Measurements from ENCODE around the gene CIAO2B. TPM values are rescaled to one million over a fixed set of nuclear protein-coding genes. Genes with fewer than 3 reads are reported as not detected.

The CIAO2B gene
- total and polyA plus RNA-seq, 2 experiments from 2014 or later, result 92.4 to 181 TPM

- TF ChIP-seq NANOG (IDR thresholded peaks at IDR 0.05; ENCODE audit: borderline replicate concordance) (no peak), ZNF114 (CRISPR knock-in tag; IDR thresholded peaks at IDR 0.05) (no peak), STAT1 (IDR thresholded peaks at IDR 0.05; ENCODE audit: unreplicated experiment) (no peak), ZNF331 (CRISPR knock-in tag; IDR thresholded peaks at IDR 0.05; ENCODE audit: low read depth) (no peak), JUNB (IDR thresholded peaks at IDR 0.05; ENCODE audit: unreplicated experiment) (no peak), EZH2phosphoT487 (IDR thresholded peaks at IDR 0.05; ENCODE audit: unreplicated experiment) (no peak), POLR2AphosphoS5 (IDR thresholded peaks at IDR 0.05; ENCODE audit: low read depth) (no peak), CREB1 (CRISPR knock-in tag; IDR thresholded peaks at IDR 0.05; ENCODE audit: low read depth) (no peak)
- TF ChIP-seq, protein P1, sequence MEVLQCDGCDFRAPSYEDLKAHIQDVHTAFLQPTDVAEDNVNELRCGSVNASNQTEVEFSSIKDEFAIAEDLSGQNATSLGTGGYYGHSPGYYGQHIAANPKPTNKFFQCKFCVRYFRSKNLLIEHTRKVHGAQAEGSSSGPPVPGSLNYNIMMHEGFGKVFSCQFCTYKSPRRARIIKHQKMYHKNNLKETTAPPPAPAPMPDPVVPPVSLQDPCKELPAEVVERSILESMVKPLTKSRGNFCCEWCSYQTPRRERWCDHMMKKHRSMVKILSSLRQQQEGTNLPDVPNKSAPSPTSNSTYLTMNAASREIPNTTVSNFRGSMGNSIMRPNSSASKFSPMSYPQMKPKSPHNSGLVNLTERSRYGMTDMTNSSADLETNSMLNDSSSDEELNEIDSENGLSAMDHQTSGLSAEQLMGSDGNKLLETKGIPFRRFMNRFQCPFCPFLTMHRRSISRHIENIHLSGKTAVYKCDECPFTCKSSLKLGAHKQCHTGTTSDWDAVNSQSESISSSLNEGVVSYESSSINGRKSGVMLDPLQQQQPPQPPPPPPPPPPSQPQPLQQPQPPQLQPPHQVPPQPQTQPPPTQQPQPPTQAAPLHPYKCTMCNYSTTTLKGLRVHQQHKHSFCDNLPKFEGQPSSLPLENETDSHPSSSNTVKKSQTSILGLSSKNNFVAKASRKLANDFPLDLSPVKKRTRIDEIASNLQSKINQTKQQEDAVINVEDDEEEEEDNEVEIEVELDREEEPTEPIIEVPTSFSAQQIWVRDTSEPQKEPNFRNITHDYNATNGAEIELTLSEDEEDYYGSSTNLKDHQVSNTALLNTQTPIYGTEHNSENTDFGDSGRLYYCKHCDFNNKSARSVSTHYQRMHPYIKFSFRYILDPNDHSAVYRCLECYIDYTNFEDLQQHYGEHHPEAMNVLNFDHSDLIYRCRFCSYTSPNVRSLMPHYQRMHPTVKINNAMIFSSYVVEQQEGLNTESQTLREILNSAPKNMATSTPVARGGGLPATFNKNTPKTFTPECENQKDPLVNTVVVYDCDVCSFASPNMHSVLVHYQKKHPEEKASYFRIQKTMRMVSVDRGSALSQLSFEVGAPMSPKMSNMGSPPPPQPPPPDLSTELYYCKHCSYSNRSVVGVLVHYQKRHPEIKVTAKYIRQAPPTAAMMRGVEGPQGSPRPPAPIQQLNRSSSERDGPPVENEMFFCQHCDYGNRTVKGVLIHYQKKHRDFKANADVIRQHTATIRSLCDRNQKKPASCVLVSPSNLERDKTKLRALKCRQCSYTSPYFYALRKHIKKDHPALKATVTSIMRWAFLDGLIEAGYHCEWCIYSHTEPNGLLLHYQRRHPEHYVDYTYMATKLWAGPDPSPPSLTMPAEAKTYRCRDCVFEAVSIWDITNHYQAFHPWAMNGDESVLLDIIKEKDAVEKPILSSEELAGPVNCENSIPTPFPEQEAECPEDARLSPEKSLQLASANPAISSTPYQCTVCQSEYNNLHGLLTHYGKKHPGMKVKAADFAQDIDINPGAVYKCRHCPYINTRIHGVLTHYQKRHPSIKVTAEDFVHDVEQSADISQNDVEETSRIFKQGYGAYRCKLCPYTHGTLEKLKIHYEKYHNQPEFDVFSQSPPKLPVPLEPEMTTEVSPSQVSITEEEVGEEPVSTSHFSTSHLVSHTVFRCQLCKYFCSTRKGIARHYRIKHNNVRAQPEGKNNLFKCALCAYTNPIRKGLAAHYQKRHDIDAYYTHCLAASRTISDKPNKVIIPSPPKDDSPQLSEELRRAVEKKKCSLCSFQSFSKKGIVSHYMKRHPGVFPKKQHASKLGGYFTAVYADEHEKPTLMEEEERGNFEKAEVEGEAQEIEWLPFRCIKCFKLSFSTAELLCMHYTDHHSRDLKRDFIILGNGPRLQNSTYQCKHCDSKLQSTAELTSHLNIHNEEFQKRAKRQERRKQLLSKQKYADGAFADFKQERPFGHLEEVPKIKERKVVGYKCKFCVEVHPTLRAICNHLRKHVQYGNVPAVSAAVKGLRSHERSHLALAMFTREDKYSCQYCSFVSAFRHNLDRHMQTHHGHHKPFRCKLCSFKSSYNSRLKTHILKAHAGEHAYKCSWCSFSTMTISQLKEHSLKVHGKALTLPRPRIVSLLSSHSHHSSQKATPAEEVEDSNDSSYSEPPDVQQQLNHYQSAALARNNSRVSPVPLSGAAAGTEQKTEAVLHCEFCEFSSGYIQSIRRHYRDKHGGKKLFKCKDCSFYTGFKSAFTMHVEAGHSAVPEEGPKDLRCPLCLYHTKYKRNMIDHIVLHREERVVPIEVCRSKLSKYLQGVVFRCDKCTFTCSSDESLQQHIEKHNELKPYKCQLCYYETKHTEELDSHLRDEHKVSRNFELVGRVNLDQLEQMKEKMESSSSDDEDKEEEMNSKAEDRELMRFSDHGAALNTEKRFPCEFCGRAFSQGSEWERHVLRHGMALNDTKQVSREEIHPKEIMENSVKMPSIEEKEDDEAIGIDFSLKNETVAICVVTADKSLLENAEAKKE (CRISPR knock-in tag; IDR thresholded peaks at IDR 0.05), result no peak
- TF ChIP-seq, protein P2, sequence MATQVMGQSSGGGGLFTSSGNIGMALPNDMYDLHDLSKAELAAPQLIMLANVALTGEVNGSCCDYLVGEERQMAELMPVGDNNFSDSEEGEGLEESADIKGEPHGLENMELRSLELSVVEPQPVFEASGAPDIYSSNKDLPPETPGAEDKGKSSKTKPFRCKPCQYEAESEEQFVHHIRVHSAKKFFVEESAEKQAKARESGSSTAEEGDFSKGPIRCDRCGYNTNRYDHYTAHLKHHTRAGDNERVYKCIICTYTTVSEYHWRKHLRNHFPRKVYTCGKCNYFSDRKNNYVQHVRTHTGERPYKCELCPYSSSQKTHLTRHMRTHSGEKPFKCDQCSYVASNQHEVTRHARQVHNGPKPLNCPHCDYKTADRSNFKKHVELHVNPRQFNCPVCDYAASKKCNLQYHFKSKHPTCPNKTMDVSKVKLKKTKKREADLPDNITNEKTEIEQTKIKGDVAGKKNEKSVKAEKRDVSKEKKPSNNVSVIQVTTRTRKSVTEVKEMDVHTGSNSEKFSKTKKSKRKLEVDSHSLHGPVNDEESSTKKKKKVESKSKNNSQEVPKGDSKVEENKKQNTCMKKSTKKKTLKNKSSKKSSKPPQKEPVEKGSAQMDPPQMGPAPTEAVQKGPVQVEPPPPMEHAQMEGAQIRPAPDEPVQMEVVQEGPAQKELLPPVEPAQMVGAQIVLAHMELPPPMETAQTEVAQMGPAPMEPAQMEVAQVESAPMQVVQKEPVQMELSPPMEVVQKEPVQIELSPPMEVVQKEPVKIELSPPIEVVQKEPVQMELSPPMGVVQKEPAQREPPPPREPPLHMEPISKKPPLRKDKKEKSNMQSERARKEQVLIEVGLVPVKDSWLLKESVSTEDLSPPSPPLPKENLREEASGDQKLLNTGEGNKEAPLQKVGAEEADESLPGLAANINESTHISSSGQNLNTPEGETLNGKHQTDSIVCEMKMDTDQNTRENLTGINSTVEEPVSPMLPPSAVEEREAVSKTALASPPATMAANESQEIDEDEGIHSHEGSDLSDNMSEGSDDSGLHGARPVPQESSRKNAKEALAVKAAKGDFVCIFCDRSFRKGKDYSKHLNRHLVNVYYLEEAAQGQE (IDR thresholded peaks at IDR 0.05; ENCODE audit: unreplicated experiment), result no peak
- H3K9me3 Mint-ChIP-seq, result peaks cover 10% of the 10 kb centered on the region; the same call in 2 of the 3 replicates
Observed at GRCh38 chr16:66950437-66950836, 16.2 kb upstream of the CIAO2B start.

More at GRCh38 chr16:66950437-66950836, 16.2 kb upstream of the CIAO2B start:
- Mint-ChIP-seq H3K27ac (no peak overlapping the region), H3K4me3 (no peak overlapping the region), H3K27me3 (ENCODE audit: insufficient read depth, low read depth, poor library complexity) (peaks cover 45% of the 10 kb centered on the region), H3K36me3 (ENCODE audit: low read depth) (0 out of 3 replicates have a peak, but pooled peaks cover 4% of the 10 kb centered on the region), H3K4me1 (peaks cover 3% of the 10 kb centered on the region; the same call in 2 of the 3 replicates)
- Histone ChIP-seq H4K20me1 (replicated peaks; ENCODE audit: insufficient read depth) (no peaks in the 10 kb centered on the region), H3K79me2 (replicated peaks; ENCODE audit: insufficient read depth) (no peaks in the 10 kb centered on the region), H3K9me2 (ENCODE audit: insufficient read depth) (no peaks in the 10 kb centered on the region), H3K4me2 (no peak overlapping the region), H2AFZ (no peak overlapping the region), H3F3A (replicated peaks; ENCODE audit: low read depth) (no peaks in the 10 kb centered on the region), H3K36me3 (ENCODE audit: insufficient read depth) (no peaks in the 10 kb centered on the region), H3K27ac (ENCODE audit: low read depth) (no peak overlapping the region), H3K4me3 (no peak overlapping the region), H3K4me1 (ENCODE audit: insufficient read depth) (peaks cover 3% of the 10 kb centered on the region; the same call in 1 of the 2 replicates), H3K27me3 (ENCODE audit: insufficient read depth) (peaks cover 51% of the 10 kb centered on the region)
- DNase-seq (ENCODE audit: low spot score) (no peak), ATAC-seq (no peak)

Data from GM23338 (cell line).